CD4-positive, alpha-beta T cell treated with Interleukin-17A for 4 hours (primary cell): Measurements from ENCODE around the gene FGFR3.

Experiments used
- DNase-seq: peaks from one replicate; pipeline ENCODE4 v3.0.0-alpha.2; 2020; ENCODE audit warnings: mixed read lengths

FGFR3 gene

GRCh38 chr4:1803523-1804423, 10.7 kb downstream of the FGFR3 start:
- DNase-seq = no peak

DNA sequence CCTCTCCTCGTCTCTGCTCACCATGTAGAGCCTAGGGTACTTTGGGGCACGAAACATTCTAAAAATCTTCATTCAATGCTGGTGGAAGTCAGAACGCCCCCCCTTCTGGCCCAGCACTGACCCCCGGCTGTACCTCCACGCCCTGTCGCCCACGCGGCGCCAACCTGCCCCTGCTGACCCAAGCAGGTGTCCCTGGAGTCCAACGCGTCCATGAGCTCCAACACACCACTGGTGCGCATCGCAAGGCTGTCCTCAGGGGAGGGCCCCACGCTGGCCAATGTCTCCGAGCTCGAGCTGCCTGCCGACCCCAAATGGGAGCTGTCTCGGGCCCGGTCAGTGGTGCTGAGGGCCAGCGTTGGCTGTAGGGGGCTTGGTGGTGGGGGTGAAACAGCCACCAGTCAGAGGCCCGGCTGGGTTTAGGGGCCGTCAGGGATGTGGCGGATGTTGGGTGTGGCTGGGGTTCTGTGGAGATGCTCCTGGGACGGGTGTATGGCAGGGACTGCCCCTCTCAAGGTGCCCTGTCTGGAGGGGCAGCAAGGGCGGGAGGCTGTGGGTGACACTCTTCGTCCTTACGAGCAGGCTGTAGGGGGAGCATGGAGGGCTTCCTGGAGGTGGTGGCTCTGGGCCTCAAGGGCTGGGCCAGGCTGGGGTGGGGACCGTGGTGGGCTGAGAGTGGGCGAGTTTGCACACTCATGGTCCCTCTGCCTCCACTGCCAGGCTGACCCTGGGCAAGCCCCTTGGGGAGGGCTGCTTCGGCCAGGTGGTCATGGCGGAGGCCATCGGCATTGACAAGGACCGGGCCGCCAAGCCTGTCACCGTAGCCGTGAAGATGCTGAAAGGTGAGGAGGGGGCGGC, 11.8 kb downstream of the FGFR3 start:
- no peak for DNase-seq

GRCh38 chr4:1805493-1806222, 12.6 kb downstream of the FGFR3 start:
- no peak for DNase-seq

DNA sequence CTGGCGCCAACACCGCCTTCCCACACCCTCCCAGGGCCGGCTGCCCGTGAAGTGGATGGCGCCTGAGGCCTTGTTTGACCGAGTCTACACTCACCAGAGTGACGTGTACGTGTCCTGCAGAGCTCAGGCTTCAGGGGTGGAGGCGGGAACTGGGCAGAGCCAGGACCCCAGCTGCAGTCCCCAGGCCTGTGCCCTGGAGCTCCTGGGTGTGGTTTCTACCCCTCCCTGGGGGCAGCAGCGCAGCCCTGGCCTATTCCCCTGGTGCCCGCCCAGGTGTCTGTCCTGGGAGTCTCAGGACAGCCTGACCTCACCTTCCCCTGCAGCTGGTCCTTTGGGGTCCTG, 13.1 kb downstream of the FGFR3 start:
- no peak for DNase-seq

- DNase-seq = no peak
Observed at GRCh38 chr4:1806596-1807331, 13.7 kb downstream of the FGFR3 start.

DNA sequence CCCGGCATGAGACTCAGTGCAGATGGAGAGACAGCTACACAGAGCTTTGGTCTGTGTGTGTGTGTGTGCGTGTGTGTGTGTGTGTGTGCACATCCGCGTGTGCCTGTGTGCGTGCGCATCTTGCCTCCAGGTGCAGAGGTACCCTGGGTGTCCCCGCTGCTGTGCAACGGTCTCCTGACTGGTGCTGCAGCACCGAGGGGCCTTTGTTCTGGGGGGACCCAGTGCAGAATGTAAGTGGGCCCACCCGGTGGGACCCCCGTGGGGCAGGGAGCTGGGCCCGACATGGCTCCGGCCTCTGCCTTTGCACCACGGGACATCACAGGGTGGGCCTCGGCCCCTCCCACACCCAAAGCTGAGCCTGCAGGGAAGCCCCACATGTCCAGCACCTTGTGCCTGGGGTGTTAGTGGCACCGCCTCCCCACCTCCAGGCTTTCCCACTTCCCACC, 14.3 kb downstream of the FGFR3 start:
- DNase-seq = no peak

- DNase-seq = no peak
Observed at GRCh38 chr4:1808396-1808795, 15.3 kb downstream of the FGFR3 start.

DNA sequence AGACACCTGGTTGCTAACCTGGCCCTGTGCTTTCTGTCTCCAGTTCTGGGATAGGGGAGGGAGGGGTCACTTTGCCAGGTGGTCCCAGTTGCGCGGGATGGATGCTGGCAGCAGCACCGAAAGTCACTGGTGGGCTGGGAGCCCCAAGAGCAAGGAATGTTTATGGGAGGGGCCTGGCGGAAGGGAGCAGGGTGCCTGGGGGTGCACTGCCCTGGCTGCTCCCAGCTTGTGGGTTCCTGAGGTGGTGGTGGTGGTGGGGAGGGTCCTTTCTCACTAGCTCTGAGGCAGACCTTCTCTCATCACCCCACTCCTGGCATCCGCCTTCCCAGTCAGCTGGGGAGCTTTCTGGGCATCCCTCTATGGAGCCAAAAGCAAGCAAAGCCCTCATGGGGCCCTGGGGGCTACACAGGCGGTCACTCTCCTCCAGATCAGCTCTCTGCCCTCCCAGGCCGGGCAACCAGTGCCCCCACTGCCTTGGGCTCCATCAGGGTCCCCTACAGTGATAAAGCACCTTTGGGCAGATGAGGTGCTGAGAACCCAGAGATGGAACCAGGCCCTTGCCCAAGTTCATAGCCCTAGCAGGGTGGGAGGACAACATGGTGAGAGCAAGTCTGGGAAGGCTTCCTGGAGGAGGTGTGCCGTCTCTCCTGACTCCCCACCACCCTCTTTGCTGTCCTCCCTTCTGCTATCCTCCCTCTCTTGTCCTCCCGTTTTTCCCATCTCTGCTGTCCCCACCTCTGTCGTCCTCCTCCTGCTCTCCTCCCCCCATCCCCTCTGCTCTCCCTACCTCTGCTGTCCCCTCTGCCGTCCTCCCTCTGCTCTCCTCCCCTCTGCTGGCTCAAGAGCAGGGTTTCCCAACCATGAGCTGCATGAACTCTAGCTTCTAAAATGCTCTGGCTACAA, 16.0 kb downstream of the FGFR3 start:
- DNase-seq = no peak

- peak; percentile 75 for DNase-seq
Observed at GRCh38 chr4:1809754-1810502, 16.8 kb downstream of the FGFR3 start.

GRCh38 chr4:1810765-1811164, 17.7 kb downstream of the FGFR3 start:
- DNase-seq = no peak

GRCh38 chr4:1812720-1813119, 19.6 kb downstream of the FGFR3 start:
- DNase-seq = no peak

DNA sequence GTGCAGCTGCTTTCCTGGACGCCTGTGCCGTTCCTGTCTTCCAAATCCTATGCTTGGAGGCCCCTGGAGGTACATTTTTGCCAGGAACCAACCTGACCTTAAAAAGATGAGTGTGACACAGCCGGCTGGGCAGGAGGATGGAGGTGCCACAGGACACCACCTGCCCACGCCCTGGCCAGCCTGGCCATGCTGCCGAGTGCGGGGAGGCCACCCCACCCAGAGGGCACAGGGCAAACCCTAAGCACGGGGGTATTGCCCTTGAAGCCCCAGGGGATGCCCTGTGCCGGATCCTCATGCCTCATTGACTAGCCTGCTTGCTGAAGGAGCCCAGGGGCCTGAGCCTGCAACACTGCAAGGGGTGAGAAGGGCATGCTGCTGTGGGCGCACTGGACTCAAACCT, 20.1 kb downstream of the FGFR3 start:
- DNase-seq = no peak

- no peak for DNase-seq
Observed at GRCh38 chr4:1813915-1814314, 20.8 kb downstream of the FGFR3 start.

DNA sequence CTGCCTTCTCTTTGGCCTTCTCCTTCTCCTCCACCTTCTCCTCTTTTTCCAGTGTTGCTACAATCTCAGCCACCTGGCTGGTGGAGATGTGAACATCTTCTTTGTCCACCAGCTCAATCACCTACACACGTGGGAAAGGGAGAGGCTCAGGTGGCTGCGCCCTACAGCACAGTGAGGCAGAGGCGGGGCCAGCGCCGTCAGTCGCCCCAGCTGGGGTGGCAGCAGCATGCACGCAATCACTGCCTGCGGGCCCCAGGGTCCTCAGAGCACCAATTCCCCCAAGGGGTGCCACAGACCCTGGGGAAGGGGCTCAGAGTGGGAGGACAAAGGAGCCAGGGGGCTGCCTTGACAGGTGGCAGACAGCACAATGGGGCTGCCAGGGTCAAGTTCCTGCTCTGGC, 21.4 kb downstream of the FGFR3 start:
- no peak for DNase-seq

DNA sequence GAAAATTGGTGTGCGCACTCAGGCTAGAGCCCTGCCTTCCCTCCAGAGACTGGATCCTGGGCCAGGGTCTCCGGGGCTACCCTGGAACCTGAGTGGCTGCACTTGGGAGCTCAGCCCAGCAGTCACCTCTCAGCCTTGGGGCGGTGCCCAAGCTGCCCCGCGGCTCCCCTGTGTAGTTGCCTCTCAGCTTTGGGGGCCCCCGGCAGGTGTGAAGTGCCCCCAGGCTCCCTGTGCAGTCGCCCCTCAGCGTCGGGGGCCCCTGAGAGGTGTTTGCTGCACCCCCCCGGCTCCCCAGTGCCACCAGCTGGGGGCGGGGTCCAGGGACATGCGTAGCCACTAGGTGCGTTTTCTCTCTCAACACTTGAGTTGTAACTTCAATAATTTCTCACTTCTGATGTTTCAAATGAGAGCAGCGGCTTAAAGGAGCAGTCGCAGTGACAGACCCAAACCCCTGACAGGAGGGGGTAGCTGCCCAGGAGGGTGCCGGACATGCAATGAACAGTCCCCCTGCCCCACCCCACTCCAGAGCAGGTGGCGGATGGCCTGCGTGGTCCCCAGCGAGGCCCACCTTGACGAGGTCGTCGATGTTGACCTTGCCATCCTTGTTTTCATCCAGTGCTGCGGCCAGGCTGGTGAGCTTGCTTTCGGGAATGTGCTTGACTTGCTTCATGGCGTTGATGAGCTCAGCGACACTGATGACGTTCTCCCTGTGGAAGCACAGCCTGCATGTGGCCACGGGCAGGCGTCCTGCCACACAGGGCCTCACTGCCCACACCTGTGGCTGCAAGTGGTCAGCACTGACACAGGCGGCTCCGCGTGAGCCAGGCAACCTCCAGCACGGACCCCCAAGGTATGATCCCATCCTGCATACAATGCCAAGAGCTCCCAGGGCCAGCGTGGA, 22.3 kb downstream of the FGFR3 start:
- DNase-seq = no peak

DNA sequence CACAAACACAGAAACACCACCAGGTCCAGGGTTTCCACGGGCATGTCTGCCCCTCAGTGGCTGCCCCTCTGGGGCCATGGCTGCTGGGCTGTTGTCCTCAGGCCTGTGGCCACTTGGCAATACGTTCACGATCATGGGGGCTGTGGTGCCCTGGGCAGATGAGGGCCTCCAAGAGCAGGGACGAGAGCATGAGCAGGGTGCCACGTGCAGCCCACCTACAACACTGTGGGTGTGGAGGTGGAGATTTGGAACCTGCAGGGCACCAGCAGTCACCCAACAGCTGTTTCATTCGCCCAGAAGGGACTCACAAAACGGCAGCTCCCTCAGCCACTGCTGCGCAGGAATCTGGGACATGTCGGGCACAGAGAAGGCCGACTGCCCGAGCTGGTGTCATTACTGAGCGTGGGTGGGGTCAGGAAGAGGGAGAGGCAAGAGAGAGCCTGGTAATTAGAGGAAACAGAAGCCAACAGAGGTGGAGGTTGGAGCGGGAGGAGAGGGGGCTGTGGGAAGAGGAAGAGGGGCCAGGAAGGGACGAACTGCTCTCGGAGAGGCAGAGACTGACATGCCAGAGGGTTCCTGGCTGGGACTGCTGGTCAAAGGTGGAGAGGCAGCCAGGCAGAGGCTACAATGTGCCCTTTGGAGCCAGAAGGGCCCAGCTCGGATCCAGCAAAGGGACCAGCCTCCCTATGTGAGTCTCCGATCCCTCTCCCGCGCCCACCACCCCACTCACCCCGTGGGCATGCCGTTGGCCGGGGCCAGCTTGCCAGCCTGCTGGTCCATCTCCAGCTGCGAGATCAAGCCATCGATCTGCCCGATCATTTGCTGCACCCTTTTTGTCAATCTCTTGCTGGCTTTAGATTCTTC, 23.1 kb downstream of the FGFR3 start:
- DNase-seq = no peak

DNA sequence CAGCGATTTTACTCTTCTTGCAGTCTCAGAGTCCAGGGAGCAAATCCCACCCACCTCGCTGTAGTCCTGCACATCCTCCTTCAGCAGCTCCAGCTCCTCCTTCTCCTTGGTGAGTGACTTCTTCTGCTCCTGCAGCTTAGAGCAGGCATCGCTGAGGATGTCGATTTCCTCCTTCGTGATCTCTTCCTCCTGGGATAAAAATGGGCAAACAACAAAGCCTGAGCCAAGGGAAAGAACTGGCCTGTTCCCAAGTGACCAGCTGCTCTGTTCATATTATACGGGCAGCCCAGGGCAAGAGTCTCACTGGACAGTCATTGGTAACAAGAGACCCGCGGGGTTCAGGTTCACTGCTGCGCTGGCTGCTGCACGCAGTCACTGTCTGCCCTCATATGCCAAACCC, 26.2 kb downstream of the FGFR3 start:
- DNase-seq = no peak

- DNase-seq = no peak
Observed at GRCh38 chr4:1819816-1820215, 26.7 kb downstream of the FGFR3 start.
